ENCODE data around the gene PRSS16.
"Not testable (repeated sequence)": the region's sequence is repeated elsewhere in the genome, so short reads cannot be mapped to it uniquely, and the experiment has no call there.

Gene PRSS16

GRCh38 chr6:27247133-27247836, at the start of gene PRSS16:
Gene PRSS16 (plus strand): TSS chr6:27247701. CDS start chr6:27247738, 37 bp downstream.
- DNase-seq (ENCODE audit: low read depth in 2 of 2): no peak

GRCh38 chr6:27205375-27206278, 41.9 kb upstream of the PRSS16 start:
- peak in 1 of 2 donors; percentile 25 for DNase-seq (ENCODE audit: low read depth in 2 of 2)

- DNase-seq (ENCODE audit: low read depth in 2 of 2): no peak
These were observed 40.7 kb upstream of the PRSS16 start for GRCh38 chr6:27206806-27207205.

- DNase-seq (ENCODE audit: low read depth in 2 of 2): no peak
These were observed 39.5 kb upstream of the PRSS16 start for GRCh38 chr6:27208042-27208441.

- DNase-seq (ENCODE audit: low read depth in 2 of 2): no peak
These were observed 38.3 kb upstream of the PRSS16 start for GRCh38 chr6:27209196-27209595.

- DNase-seq (ENCODE audit: low read depth in 2 of 2): no peak
These were observed 37.7 kb upstream of the PRSS16 start for GRCh38 chr6:27209659-27210269.

- not testable (repeated sequence) for DNase-seq (ENCODE audit: low read depth in 2 of 2)
These were observed 34.4 kb upstream of the PRSS16 start for GRCh38 chr6:27213091-27213517.

GRCh38 chr6:27213544-27214125, 33.9 kb upstream of the PRSS16 start:
- no peak for DNase-seq (ENCODE audit: low read depth in 2 of 2)

- no peak for DNase-seq (ENCODE audit: low read depth in 2 of 2)
These were observed 33.3 kb upstream of the PRSS16 start for GRCh38 chr6:27214126-27214601.

- no peak for DNase-seq (ENCODE audit: low read depth in 2 of 2)
These were observed 30.6 kb upstream of the PRSS16 start for GRCh38 chr6:27216874-27217273.

- DNase-seq (ENCODE audit: low read depth in 2 of 2): not testable (repeated sequence)
These were observed 24.5 kb upstream of the PRSS16 start for GRCh38 chr6:27222971-27223370.

- DNase-seq (ENCODE audit: low read depth in 2 of 2): no peak
These were observed 22.8 kb upstream of the PRSS16 start for GRCh38 chr6:27224729-27225128.

- DNase-seq (ENCODE audit: low read depth in 2 of 2): no peak
These were observed 18.5 kb upstream of the PRSS16 start for GRCh38 chr6:27228963-27229477.

- DNase-seq (ENCODE audit: low read depth in 2 of 2): no peak
These were observed 16.8 kb upstream of the PRSS16 start for GRCh38 chr6:27230758-27231111.

GRCh38 chr6:27234576-27234975, 12.9 kb upstream of the PRSS16 start:
- no peak for DNase-seq (ENCODE audit: low read depth in 2 of 2)

GRCh38 chr6:27237089-27237803, 10.3 kb upstream of the PRSS16 start:
- DNase-seq (ENCODE audit: low read depth in 2 of 2): peak in 1 of 2 donors; percentile 59

GRCh38 chr6:27238010-27238983, 9.2 kb upstream of the PRSS16 start:
- no peak for DNase-seq (ENCODE audit: low read depth in 2 of 2)

- DNase-seq (ENCODE audit: low read depth in 2 of 2): no peak
These were observed 8.2 kb upstream of the PRSS16 start for GRCh38 chr6:27239258-27239657.

GRCh38 chr6:27241443-27241842, 6.1 kb upstream of the PRSS16 start:
- no peak for DNase-seq (ENCODE audit: low read depth in 2 of 2)
